PFSK-1 (cell line): ENCODE data around the gene ZDHHC7.

Source experiments
- FOXP2 ChIP-seq: optimal IDR thresholded peaks from 2 replicates; pipeline ENCODE3; 2011; ENCODE audit warnings: borderline replicate concordance, control low read depth, inconsistent platforms; ENCODE audit not compliant: insufficient read depth; ENCODE audit errors: extremely low read length, extremely low read depth
- POLR2AphosphoS5 ChIP-seq: IDR thresholded peaks from 2 replicates; pipeline ENCODE4 v1.6.1; 2012; ENCODE audit warnings: low read depth, mild to moderate bottlenecking, control low read depth, low read length, moderate library complexity
- REST ChIP-seq, 2 experiments: IDR thresholded peaks; 2 replicates each; pipeline versions ENCODE4 v1.6.1 to v1.8.0; 2011 to 2012; ENCODE audit warnings: low read depth in 2 of 2, low read length in 2 of 2, control low read depth in 1 of 2, inconsistent platforms in 1 of 2, mild to moderate bottlenecking in 1 of 2, moderate library complexity in 1 of 2; ENCODE audit not compliant: insufficient read depth in 1 of 2
- SIN3A ChIP-seq: IDR thresholded peaks from 2 replicates; pipeline ENCODE4 v1.6.1; 2012; ENCODE audit warnings: mild to moderate bottlenecking, low read length, moderate library complexity, borderline replicate concordance; ENCODE audit not compliant: insufficient read depth
- TAF1 ChIP-seq: IDR thresholded peaks from 2 replicates; pipeline ENCODE4 v1.6.1; 2012; ENCODE audit warnings: low read length, control low read depth, borderline replicate concordance; ENCODE audit not compliant: insufficient read depth

ZDHHC7 gene

GRCh38 chr16:85037050-85037410 is 25.7 kb upstream of the ZDHHC7 start:
- TF ChIP-seq FOXP2 (no peak), REST (IDR thresholded peaks at IDR 0.05; ENCODE audit: insufficient read depth in 1 of 2, low read depth in 2 of 2, low read length in 2 of 2) (no peak), TAF1 (no peak), POLR2AphosphoS5 (no peak), SIN3A (no peak)

- TF ChIP-seq FOXP2 (no peak), SIN3A (no peak), REST (IDR thresholded peaks at IDR 0.05; ENCODE audit: insufficient read depth in 1 of 2, low read depth in 2 of 2, low read length in 2 of 2) (no peak), POLR2AphosphoS5 (no peak), TAF1 (no peak)
Observed at GRCh38 chr16:85036236-85037049, 25.1 kb upstream of the ZDHHC7 start.

- TF ChIP-seq SIN3A (no peak), POLR2AphosphoS5 (no peak)
Observed at GRCh38 chr16:85034591-85035433, 23.5 kb upstream of the ZDHHC7 start.

GRCh38 chr16:85033171-85033570 is 21.8 kb upstream of the ZDHHC7 start:
- TF ChIP-seq FOXP2 (no peak), POLR2AphosphoS5 (no peak), REST (IDR thresholded peaks at IDR 0.05; ENCODE audit: insufficient read depth in 1 of 2, low read depth in 2 of 2, low read length in 2 of 2) (no peak), TAF1 (no peak), SIN3A (no peak)

- TF ChIP-seq REST (IDR thresholded peaks at IDR 0.05; ENCODE audit: insufficient read depth in 1 of 2, low read depth in 2 of 2, low read length in 2 of 2) = no peak
- TF ChIP-seq SIN3A = no peak
- TF ChIP-seq FOXP2 = no peak
- no peak for TF ChIP-seq TAF1
- no peak for TF ChIP-seq POLR2AphosphoS5
Observed at GRCh38 chr16:85031451-85031850, 20.1 kb upstream of the ZDHHC7 start.
